ENCODE results near the gene RABL6. TPM values are rescaled to one million over a fixed set of nuclear protein-coding genes. Genes with fewer than 3 reads are reported as not detected.

The RABL6 gene
- total and polyA plus RNA-seq, 2 donors (not counting 1 experiment from before 2014, with no cell fraction given): 36.8 to 59.6 TPM

GRCh38 chr9:136759436-136760325 is 48.1 kb upstream of the RABL6 start:
- H4K20me1 ChIP-seq (ENCODE audit: control insufficient read depth, extremely low read depth, insufficient read depth, low read length): no peaks in the 10 kb centered on the region
- no peak overlapping the region for H2AFZ ChIP-seq (ENCODE audit: low read length)
- no peaks in the 10 kb centered on the region for H3K4me1 ChIP-seq (ENCODE audit: control insufficient read depth, extremely low read depth, insufficient read depth, low read length)
- H3K9me3 ChIP-seq (ENCODE audit: control insufficient read depth, insufficient read depth, low read depth, low read length): no peaks in the 10 kb centered on the region
- no peak overlapping the region for H3K27ac ChIP-seq (ENCODE audit: insufficient read depth, low read length)
- no peak overlapping the region for H3K4me2 ChIP-seq (ENCODE audit: extremely low read depth, insufficient read depth, low read length)
- no peaks in the 10 kb centered on the region for H3K36me3 ChIP-seq (ENCODE audit: control insufficient read depth, insufficient read depth, low read length)
- DNase-seq (ENCODE audit: low read depth in 2 of 2): no peak
- H3K9ac ChIP-seq (ENCODE audit: insufficient read depth, low read length): no peak overlapping the region
- no peaks in the 10 kb centered on the region for H3K27me3 ChIP-seq (ENCODE audit: control insufficient read depth, insufficient read depth, low read length)
- H3K4me3 ChIP-seq (replicated peaks in 1 of 4; ENCODE audit: control extremely low read depth in 1 of 4, insufficient read depth in 1 of 4, low read depth in 3 of 4, low read length in 4 of 4): no peak overlapping the region
- TF ChIP-seq CTCF (conservative IDR thresholded peaks at IDR 0.05 in 1 of 2, IDR thresholded peaks at IDR 0.05 in 1 of 2; ENCODE audit: low read depth in 1 of 2, low read length in 2 of 2) (no peak), EZH2 (IDR thresholded peaks at IDR 0.05; ENCODE audit: low read length, missing control alignments) (no peak)
- H3K79me2 ChIP-seq (ENCODE audit: control insufficient read depth, insufficient read depth, low read length): no peaks in the 10 kb centered on the region

GRCh38 chr9:136760424-136760823 is 47.3 kb upstream of the RABL6 start:
- no peaks in the 10 kb centered on the region for H3K9me3 ChIP-seq (ENCODE audit: control insufficient read depth, insufficient read depth, low read depth, low read length)
- no peak overlapping the region for H3K4me3 ChIP-seq (replicated peaks in 1 of 4; ENCODE audit: control extremely low read depth in 1 of 4, insufficient read depth in 1 of 4, low read depth in 3 of 4, low read length in 4 of 4)
- no peaks in the 10 kb centered on the region for H3K36me3 ChIP-seq (ENCODE audit: control insufficient read depth, insufficient read depth, low read length)

More at GRCh38 chr9:136760424-136760823, 47.3 kb upstream of the RABL6 start:
- Histone ChIP-seq H2AFZ (ENCODE audit: low read length) (no peak overlapping the region), H3K27me3 (ENCODE audit: control insufficient read depth, insufficient read depth, low read length) (peaks cover 3% of the 10 kb centered on the region), H3K4me1 (ENCODE audit: control insufficient read depth, extremely low read depth, insufficient read depth, low read length) (no peaks in the 10 kb centered on the region), H4K20me1 (ENCODE audit: control insufficient read depth, extremely low read depth, insufficient read depth, low read length) (no peaks in the 10 kb centered on the region), H3K9ac (ENCODE audit: insufficient read depth, low read length) (no peak overlapping the region), H3K27ac (ENCODE audit: insufficient read depth, low read length) (no peak overlapping the region), H3K4me2 (ENCODE audit: extremely low read depth, insufficient read depth, low read length) (no peak overlapping the region), H3K79me2 (ENCODE audit: control insufficient read depth, insufficient read depth, low read length) (no peaks in the 10 kb centered on the region)
- no peak for DNase-seq (ENCODE audit: low read depth in 2 of 2)
- TF ChIP-seq CTCF (conservative IDR thresholded peaks at IDR 0.05 in 1 of 2, IDR thresholded peaks at IDR 0.05 in 1 of 2; ENCODE audit: low read depth in 1 of 2, low read length in 2 of 2) (no peak), EZH2 (IDR thresholded peaks at IDR 0.05; ENCODE audit: low read length, missing control alignments) (no peak)
